HepG2 (cell line): ENCODE results near the gene TRIM37. TPM values are rescaled to one million over a fixed set of nuclear protein-coding genes. Genes with fewer than 3 reads are reported as not detected.
A peak's percentile ranks its signal among the peaks of the same experiment; 100 is the strongest.

Source experiments
- BRD4 ChIP-seq: sonication (generic); formaldehyde crosslinking; IDR thresholded peaks from 2 replicates; pipeline ENCODE4 v1.4.0; 2020; ENCODE audit warnings: missing genetic modification reagents
- CCAR2 ChIP-seq: fragments of 200-400 bp; formaldehyde crosslinking; optimal IDR thresholded peaks from 2 replicates; pipeline ENCODE3; 2018; ENCODE audit warnings: low read depth, mild to moderate bottlenecking, low read length, moderate library complexity
- ETV5 ChIP-seq: IDR thresholded peaks from 2 replicates; pipeline ENCODE4 v1.6.1; 2018; ENCODE audit warnings: missing biosample characterization, missing genetic modification reagents, inconsistent platforms, borderline replicate concordance
- GTF2F1 ChIP-seq: fragments of 150-350 bp; IDR thresholded peaks from 2 replicates; pipeline ENCODE4 v1.6.1; 2014; ENCODE audit warnings: low read length
- HOMEZ ChIP-seq: IDR thresholded peaks from 2 replicates; pipeline ENCODE4 v1.6.1; 2016; ENCODE audit warnings: low read depth
- HOXA9 ChIP-seq: sonication (generic); formaldehyde crosslinking; IDR thresholded peaks from 2 replicates; pipeline ENCODE4 v1.8.1; 2022; ENCODE audit warnings: missing genetic modification reagents, mild to moderate bottlenecking, moderate library complexity, borderline replicate concordance
- ISX ChIP-seq: sonication (generic); formaldehyde crosslinking; conservative IDR thresholded peaks from 2 replicates; pipeline ENCODE4 v1.5.0; 2020; ENCODE audit warnings: missing genetic modification reagents
- JUN ChIP-seq: sonication (generic); formaldehyde crosslinking; IDR thresholded peaks from 2 replicates; pipeline ENCODE4 v1.4.0; 2020; ENCODE audit warnings: mild to moderate bottlenecking, missing genetic modification reagents
- MED1 ChIP-seq: sonication (generic); formaldehyde crosslinking; IDR thresholded peaks from 2 replicates; pipeline ENCODE4 v1.4.0; 2020; ENCODE audit warnings: missing genetic modification reagents
- MTA1 ChIP-seq: sonication (generic); formaldehyde crosslinking; IDR thresholded peaks from 2 replicates; pipeline ENCODE4 v1.4.0; 2020; ENCODE audit warnings: missing genetic modification reagents, mild to moderate bottlenecking, borderline replicate concordance
- NCOA2 ChIP-seq: sonication (generic); formaldehyde crosslinking; IDR thresholded peaks from 2 replicates; pipeline ENCODE4 v1.8.0; 2022; ENCODE audit warnings: inconsistent platforms
- NONO ChIP-seq, 2 experiments: fragments of 450-650 bp in 1 of 2; sonication (generic) in 1 of 2; formaldehyde crosslinking in 1 of 2; IDR thresholded peaks in 1 of 2; conservative IDR thresholded peaks in 1 of 2; 2 replicates each; pipeline versions ENCODE4 v1.6.1 to v1.8.0; 2017 to 2022; ENCODE audit warnings: mild to moderate bottlenecking in 1 of 2, missing genetic modification reagents in 1 of 2, moderate library complexity in 1 of 2
- PATZ1 ChIP-seq: sonication (generic); formaldehyde crosslinking; IDR thresholded peaks from 2 replicates; pipeline ENCODE4 v1.4.0; 2020; ENCODE audit warnings: missing genetic modification reagents
- PAWR ChIP-seq: sonication (generic); formaldehyde crosslinking; IDR thresholded peaks from 2 replicates; pipeline ENCODE4 v1.4.0; 2020; ENCODE audit warnings: missing genetic modification reagents, mild to moderate bottlenecking, borderline replicate concordance
- SATB2 ChIP-seq: sonication (generic); formaldehyde crosslinking; IDR thresholded peaks from 2 replicates; pipeline ENCODE4 v1.5.0; 2020; ENCODE audit warnings: missing genetic modification reagents
- SMARCC2 ChIP-seq: fragments of 450-650 bp; IDR thresholded peaks from 2 replicates; pipeline ENCODE4 v1.6.1; 2017; ENCODE audit warnings: antibody characterized with exemption, mild to moderate bottlenecking
- SOX5 ChIP-seq: IDR thresholded peaks from 2 replicates; pipeline ENCODE4 v1.6.1; 2016; ENCODE audit warnings: borderline replicate concordance
- SOX6 ChIP-seq, 2 experiments: fragments of 450-650 bp in 1 of 2; sonication (generic) in 1 of 2; formaldehyde crosslinking in 1 of 2; IDR thresholded peaks; 2 replicates each; pipeline versions ENCODE4 v1.4.0 to v1.6.1; 2017 to 2020; ENCODE audit warnings: antibody characterized with exemption in 1 of 2, mild to moderate bottlenecking in 1 of 2, missing genetic modification reagents in 1 of 2
- SRY ChIP-seq: sonication (generic); formaldehyde crosslinking; IDR thresholded peaks from 2 replicates; pipeline ENCODE4 v1.8.0; 2022; ENCODE audit warnings: mild to moderate bottlenecking, missing genetic modification reagents
- ZNF225 ChIP-seq: sonication (generic); formaldehyde crosslinking; IDR thresholded peaks from 2 replicates; pipeline ENCODE4 v1.4.0; 2020; ENCODE audit warnings: mild to moderate bottlenecking, missing genetic modification reagents
- ZNF414 ChIP-seq: sonication (generic); formaldehyde crosslinking; IDR thresholded peaks from 2 replicates; pipeline ENCODE4 v1.5.0; 2020; ENCODE audit warnings: missing genetic modification reagents
- ZNF446 ChIP-seq: sonication (generic); formaldehyde crosslinking; IDR thresholded peaks from 2 replicates; pipeline ENCODE4 v1.5.0; 2020; ENCODE audit warnings: mild to moderate bottlenecking, missing genetic modification reagents
- ZNF614 ChIP-seq: IDR thresholded peaks from 2 replicates; pipeline ENCODE4 v1.6.1; 2018; ENCODE audit warnings: missing biosample characterization, missing genetic modification reagents, inconsistent platforms, borderline replicate concordance
- polyA plus RNA-seq, 8 experiments: library from polyadenylated mRNA; depleted of rRNA in 3 of 8; stranded (reverse) in 7 of 8; unstranded in 1 of 8; fragments of >200 nt; fragmentation: Illumina TruSeq in 4 of 8; extraction: Trizol in 4 of 8; gene quantifications; 2 replicates each; pipeline versions ENCODE4 v1.2.1 to v1.2.3, GENCODE V29; 2011 to 2016; ENCODE audit warnings: low read depth in 4 of 8, missing spikeins in 1 of 8, mixed read lengths in 1 of 8; ENCODE audit not compliant: insufficient read depth in 1 of 8
- total RNA-seq, 5 experiments: library from RNA; depleted of rRNA; stranded (reverse); fragments of >200 nt; fragmentation: Illumina TruSeq; extraction: Trizol; gene quantifications; 2 replicates each; pipeline ENCODE4 v1.2.3, GENCODE V29; 2016; ENCODE audit warnings: low read depth in 1 of 5
- TF ChIP-seq, protein P1 (sequence below): sonication (generic); formaldehyde crosslinking; IDR thresholded peaks from 2 replicates; pipeline ENCODE4 v1.4.0; 2020; ENCODE audit warnings: missing genetic modification reagents, borderline replicate concordance

Gene TRIM37
- total and polyA plus RNA-seq, 2 of the 13 experiments (the other 11 are each of a cell fraction or from before 2014, with no cell fraction given) = 12.4 to 39.1 TPM

- TF ChIP-seq NCOA2 (CRISPR knock-in tag) (0 out of 2 replicates have a peak, but pooled peaks have one; percentile 35), SATB2 (CRISPR knock-in tag) (peak; percentile 84), SMARCC2 (no peak), NONO (IDR thresholded peaks at IDR 0.05) (no peak), NONO (CRISPR knock-in tag; conservative IDR thresholded peaks at IDR 0.05) (peak; percentile 98), HOXA9 (CRISPR knock-in tag) (0 out of 2 replicates have a peak, but pooled peaks have one; percentile 83), ZNF614 (CRISPR knock-in tag) (0 out of 2 replicates have a peak, but pooled peaks have one; percentile 85), SOX5 (CRISPR knock-in tag) (peak; percentile 37; the same call in 1 of the 2 replicates), PATZ1 (peak; percentile 55), SOX6 (IDR thresholded peaks at IDR 0.05) (no peak), SOX6 (CRISPR knock-in tag; IDR thresholded peaks at IDR 0.05) (peak; percentile 81), ZNF414 (CRISPR knock-in tag) (peak; percentile 53; the same call in 1 of the 2 replicates), CCAR2 (no peak), SRY (CRISPR knock-in tag) (no peak; the same call in 1 of the 2 replicates), MTA1 (CRISPR knock-in tag) (peak; percentile 58), PAWR (CRISPR knock-in tag) (no peak), MED1 (CRISPR knock-in tag) (peak; percentile 80; the same call in 1 of the 2 replicates), BRD4 (CRISPR knock-in tag) (peak; percentile 22; the same call in 1 of the 2 replicates), ETV5 (CRISPR knock-in tag) (peak; percentile 70), ISX (0 out of 2 replicates have a peak, but pooled peaks have one; percentile 89), ZNF446 (CRISPR knock-in tag) (0 out of 2 replicates have a peak, but pooled peaks have one; percentile 21), ZNF225 (CRISPR knock-in tag) (0 out of 2 replicates have a peak, but pooled peaks have one; percentile 46), GTF2F1 (0 out of 2 replicates have a peak, but pooled peaks have one; percentile 25), JUN (CRISPR knock-in tag) (peak; percentile 64; the same call in 1 of the 2 replicates), HOMEZ (peak; percentile 91)
- TF ChIP-seq, protein P1, sequence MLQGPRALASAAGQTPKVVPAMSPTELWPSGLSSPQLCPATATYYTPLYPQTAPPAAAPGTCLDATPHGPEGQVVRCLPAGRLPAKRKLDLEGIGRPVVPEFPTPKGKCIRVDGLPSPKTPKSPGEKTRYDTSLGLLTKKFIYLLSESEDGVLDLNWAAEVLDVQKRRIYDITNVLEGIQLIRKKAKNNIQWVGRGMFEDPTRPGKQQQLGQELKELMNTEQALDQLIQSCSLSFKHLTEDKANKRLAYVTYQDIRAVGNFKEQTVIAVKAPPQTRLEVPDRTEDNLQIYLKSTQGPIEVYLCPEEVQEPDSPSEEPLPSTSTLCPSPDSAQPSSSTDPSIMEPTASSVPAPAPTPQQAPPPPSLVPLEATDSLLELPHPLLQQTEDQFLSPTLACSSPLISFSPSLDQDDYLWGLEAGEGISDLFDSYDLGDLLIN = peak; percentile 91; the same call in 1 of the 2 replicates
Observed at GRCh38 chr17:59106463-59107305, at the start of gene TRIM37 (continued).
